ENCODE results near the gene NFATC2.

- no peak for TF ChIP-seq SUZ12 (IDR thresholded peaks at IDR 0.05; ENCODE audit: extremely low read depth, insufficient read depth, insufficient read length)
- TF ChIP-seq ZNF274 (IDR thresholded peaks at IDR 0.05; ENCODE audit: low read depth, low read length), result no peak
Observed at GRCh38 chr20:51503376-51503775, 39.1 kb downstream of the NFATC2 start.

Data from NT2/D1 (cell line).